Measurements from ENCODE around the gene TALDO1.

DNA sequence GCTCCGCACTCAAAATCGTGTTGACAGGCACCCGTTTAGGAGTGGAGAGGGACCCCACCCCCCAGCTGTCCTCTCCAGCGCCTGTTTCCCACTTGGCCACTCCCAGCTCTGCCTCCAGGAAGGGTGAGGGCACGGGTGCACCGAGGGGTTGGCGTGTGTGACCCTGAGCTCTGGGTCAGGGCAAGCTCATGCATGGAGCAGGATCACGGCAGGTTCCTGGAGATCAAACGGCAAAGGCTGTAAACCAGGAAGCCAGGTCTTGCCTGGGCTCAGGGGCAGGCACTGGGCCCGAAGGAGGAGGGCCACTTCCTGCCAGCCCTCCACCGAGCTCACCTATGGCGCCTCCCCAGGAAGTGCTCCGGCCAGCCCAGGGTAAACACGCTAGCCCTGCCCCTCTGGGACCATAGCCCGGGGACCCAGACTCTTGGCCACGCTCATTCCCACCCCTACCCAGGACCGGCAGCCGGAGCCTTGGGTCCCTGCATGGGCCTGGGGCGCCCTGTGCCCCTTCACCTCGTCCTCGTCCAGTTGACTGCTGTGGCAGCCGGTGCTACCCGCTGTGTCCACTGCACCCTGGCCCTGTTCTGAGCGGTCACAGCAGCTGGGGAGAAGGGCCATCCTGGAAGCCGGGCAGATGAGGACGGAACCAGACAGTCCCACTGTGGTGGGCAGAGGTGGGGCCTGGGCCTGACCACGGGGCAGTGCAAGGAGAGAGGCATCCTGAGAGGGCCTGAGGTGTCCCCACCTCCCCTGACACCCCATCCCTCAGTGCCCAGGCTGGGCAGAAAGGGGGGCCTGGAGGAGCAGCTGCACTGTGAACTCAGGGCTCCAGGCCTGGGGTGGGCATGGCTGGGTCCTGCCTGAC, 42.3 kb upstream of the TALDO1 start:
- TF ChIP-seq YY1 (IDR thresholded peaks at IDR 0.05; ENCODE audit: low read depth) (peak; percentile 70; the same call in 1 of the 2 replicates), RAD21 (IDR thresholded peaks at IDR 0.05; ENCODE audit: low read depth) (no peak), EGR1 (IDR thresholded peaks at IDR 0.05) (no peak)
- TF ChIP-seq, protein P1, sequence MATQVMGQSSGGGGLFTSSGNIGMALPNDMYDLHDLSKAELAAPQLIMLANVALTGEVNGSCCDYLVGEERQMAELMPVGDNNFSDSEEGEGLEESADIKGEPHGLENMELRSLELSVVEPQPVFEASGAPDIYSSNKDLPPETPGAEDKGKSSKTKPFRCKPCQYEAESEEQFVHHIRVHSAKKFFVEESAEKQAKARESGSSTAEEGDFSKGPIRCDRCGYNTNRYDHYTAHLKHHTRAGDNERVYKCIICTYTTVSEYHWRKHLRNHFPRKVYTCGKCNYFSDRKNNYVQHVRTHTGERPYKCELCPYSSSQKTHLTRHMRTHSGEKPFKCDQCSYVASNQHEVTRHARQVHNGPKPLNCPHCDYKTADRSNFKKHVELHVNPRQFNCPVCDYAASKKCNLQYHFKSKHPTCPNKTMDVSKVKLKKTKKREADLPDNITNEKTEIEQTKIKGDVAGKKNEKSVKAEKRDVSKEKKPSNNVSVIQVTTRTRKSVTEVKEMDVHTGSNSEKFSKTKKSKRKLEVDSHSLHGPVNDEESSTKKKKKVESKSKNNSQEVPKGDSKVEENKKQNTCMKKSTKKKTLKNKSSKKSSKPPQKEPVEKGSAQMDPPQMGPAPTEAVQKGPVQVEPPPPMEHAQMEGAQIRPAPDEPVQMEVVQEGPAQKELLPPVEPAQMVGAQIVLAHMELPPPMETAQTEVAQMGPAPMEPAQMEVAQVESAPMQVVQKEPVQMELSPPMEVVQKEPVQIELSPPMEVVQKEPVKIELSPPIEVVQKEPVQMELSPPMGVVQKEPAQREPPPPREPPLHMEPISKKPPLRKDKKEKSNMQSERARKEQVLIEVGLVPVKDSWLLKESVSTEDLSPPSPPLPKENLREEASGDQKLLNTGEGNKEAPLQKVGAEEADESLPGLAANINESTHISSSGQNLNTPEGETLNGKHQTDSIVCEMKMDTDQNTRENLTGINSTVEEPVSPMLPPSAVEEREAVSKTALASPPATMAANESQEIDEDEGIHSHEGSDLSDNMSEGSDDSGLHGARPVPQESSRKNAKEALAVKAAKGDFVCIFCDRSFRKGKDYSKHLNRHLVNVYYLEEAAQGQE (IDR thresholded peaks at IDR 0.05; ENCODE audit: low read depth): no peak

All from Ishikawa (cell line).